SK-N-MC (cell line): Measurements from ENCODE around the gene PLCB3.

Source experiments
- EZH2 ChIP-seq: fragments of 200-600 bp; sonication (generic); IDR thresholded peaks from one replicate; pipeline ENCODE4 v1.6.1; 2017; ENCODE audit warnings: antibody characterized with exemption
- FOXP2 ChIP-seq: optimal IDR thresholded peaks from 2 replicates; pipeline ENCODE3; 2011; ENCODE audit warnings: mild to moderate bottlenecking, moderate library complexity; ENCODE audit not compliant: insufficient read depth; ENCODE audit errors: extremely low read length, control extremely low read depth
- POLR2AphosphoS5 ChIP-seq: IDR thresholded peaks from 2 replicates; pipeline ENCODE4 v1.6.1; 2012; ENCODE audit warnings: mild to moderate bottlenecking, low read depth, low read length, borderline replicate concordance

DNA sequence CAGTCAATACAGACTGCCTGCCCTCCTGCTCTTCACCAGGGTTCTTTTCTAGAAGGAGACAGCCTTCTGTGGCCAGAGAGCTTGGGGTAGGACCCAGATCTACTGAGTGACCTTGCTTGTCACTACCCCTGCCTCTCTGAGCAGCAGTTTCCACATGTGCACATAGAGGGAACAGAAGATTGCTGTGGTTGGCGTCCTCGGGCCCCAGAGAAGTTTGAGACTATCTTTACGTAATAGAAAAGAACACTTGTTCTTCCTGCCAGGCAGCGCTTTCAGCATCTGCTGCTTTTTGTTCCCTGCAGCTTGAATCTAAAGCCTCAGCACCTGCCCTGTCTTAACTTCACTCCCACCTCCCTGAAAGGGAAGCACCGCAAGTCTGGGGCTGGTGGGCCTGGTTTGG, 12.3 kb upstream of the PLCB3 start:
- TF ChIP-seq POLR2AphosphoS5 = no peak
- TF ChIP-seq EZH2 = no peak
- no peak for TF ChIP-seq FOXP2
